A549 (cell line): ENCODE results near the gene ENTPD6. TPM values are rescaled to one million over a fixed set of nuclear protein-coding genes. Genes with fewer than 3 reads are reported as not detected.

Experiments used
- ATAC-seq, 2 experiments: fragments of 200-7000 bp in 1 of 2; fragments of >200 bp in 1 of 2; cut with Nextera tagmentation in 1 of 2; cut with Tn5 transposase in 1 of 2; 3 replicates each; pipeline versions ENCODE4 v1.8.0 to v1.9.1; 2018 to 2020; ENCODE audit warnings: mild to moderate bottlenecking in 1 of 2, moderate library complexity in 1 of 2
- CTCF ChIA-PET: fragments of 300-600 bp; sonication (Branson Sonifier 250); formaldehyde crosslinking; extraction: SDS; loops from one replicate; lab custom pipeline; 2021; ENCODE audit warnings: antibody characterized with exemption, inconsistent platforms; lab: Yijun Ruan, JAX
- POLR2A ChIA-PET: fragments of 350-600 bp; formaldehyde crosslinking; extraction: SDS; loops from one replicate; lab custom pipeline; 2021; ENCODE audit warnings: antibody characterized with exemption, inconsistent platforms; lab: Yijun Ruan, JAX
- DNase-seq, 2 experiments: peaks; one replicate each; pipeline versions ENCODE4 v3.0.0 to v3.0.0-alpha.2; 2011 to 2016; ENCODE audit warnings: low read depth in 1 of 2, low spot score in 1 of 2
- FAIRE-seq: peaks from 2 replicates; lab custom pipeline; 2011; peaks lifted over from hg19 to GRCh38; lab: Jason Lieb, UNC
- H3K27ac ChIP-seq, 2 experiments: fragments of >200 bp; sonication (Bioruptor Twin); formaldehyde crosslinking; 3 replicates each; pipeline ENCODE4 v1.5.1; 2016 to 2017
- H3K4me1 ChIP-seq: fragments of >200 bp; sonication (Bioruptor Twin); formaldehyde crosslinking; 3 replicates; pipeline ENCODE4 v1.6.1; 2016
- H3K4me2 ChIP-seq: fragments of >200 bp; sonication (Bioruptor Twin); formaldehyde crosslinking; 3 replicates; pipeline ENCODE4 v1.6.1; 2016
- H3K4me3 ChIP-seq: fragments of >200 bp; sonication (Bioruptor Twin); formaldehyde crosslinking; 3 replicates; pipeline ENCODE4 v1.5.1; 2016
- H3K9me3 ChIP-seq: fragments of >200 bp; sonication (Bioruptor Twin); formaldehyde crosslinking; 3 replicates; pipeline ENCODE4 v1.6.1; 2016
- BHLHE40 ChIP-seq: IDR thresholded peaks from 2 replicates; pipeline ENCODE4 v1.6.1; 2012; ENCODE audit warnings: low read depth, low read length, inconsistent platforms
- CBX2 ChIP-seq: fragments of 200-600 bp; sonication (generic); IDR thresholded peaks from 2 replicates; pipeline ENCODE4 v1.6.1; 2016; ENCODE audit warnings: low read depth, mild to moderate bottlenecking, borderline replicate concordance
- CEBPB ChIP-seq, 2 experiments: fragments of >200 bp in 1 of 2; sonication (Bioruptor Twin) in 1 of 2; formaldehyde crosslinking in 1 of 2; IDR thresholded peaks; 2 replicates each; pipeline ENCODE4 v1.6.1; 2012 to 2016
- ELK1 ChIP-seq: fragments of 150-350 bp; IDR thresholded peaks from 2 replicates; pipeline ENCODE4 v1.6.1; 2014; ENCODE audit warnings: low read depth, mild to moderate bottlenecking, low read length
- EP300 ChIP-seq, 2 experiments: fragments of >200 bp; sonication (Bioruptor Twin); formaldehyde crosslinking; IDR thresholded peaks; 2 replicates in 1 of 2; 3 replicates in 1 of 2; pipeline ENCODE4 v1.6.1; 2016 to 2017
- FOSL2 ChIP-seq, 2 experiments: fragments of 450-650 bp in 1 of 2; fragments of >200 bp in 1 of 2; sonication (Bioruptor Twin) in 1 of 2; formaldehyde crosslinking; IDR thresholded peaks; 2 replicates each; pipeline versions ENCODE4 v1.5.0 to v1.6.1; 2016 to 2020; ENCODE audit warnings: mild to moderate bottlenecking in 1 of 2, moderate library complexity in 1 of 2
- GATA3 ChIP-seq: IDR thresholded peaks from 2 replicates; pipeline ENCODE4 v1.6.1; 2012; ENCODE audit warnings: borderline replicate concordance
- HEYL ChIP-seq: fragments of 250-450 bp; sonication (Bioruptor Pico); IDR thresholded peaks from 2 replicates; pipeline ENCODE4 v1.8.0; 2021; ENCODE audit warnings: mild to moderate bottlenecking, moderate library complexity
- HMGXB4 ChIP-seq: fragments of 250-450 bp; sonication (Bioruptor Pico); IDR thresholded peaks from 2 replicates; pipeline ENCODE4 v1.5.0; 2021; ENCODE audit warnings: mild to moderate bottlenecking, moderate library complexity, borderline replicate concordance
- HOXA7 ChIP-seq: fragments of 250-450 bp; sonication (Bioruptor Pico); IDR thresholded peaks from 2 replicates; pipeline ENCODE4 v1.5.0; 2020; ENCODE audit warnings: mild to moderate bottlenecking, moderate library complexity
- JUN ChIP-seq, 2 experiments: fragments of >200 bp; sonication (Bioruptor Twin); formaldehyde crosslinking; IDR thresholded peaks; 2 replicates in 1 of 2; 3 replicates in 1 of 2; pipeline ENCODE4 v1.6.1; 2016 to 2017
- JUNB ChIP-seq: fragments of >200 bp; sonication (Bioruptor Twin); formaldehyde crosslinking; IDR thresholded peaks from 2 replicates; pipeline ENCODE4 v1.6.1; 2016
- KDM5A ChIP-seq: fragments of 200-600 bp; sonication (generic); IDR thresholded peaks from 2 replicates; pipeline ENCODE4 v1.6.1; 2016; ENCODE audit warnings: antibody characterized with exemption, mild to moderate bottlenecking
- MAZ ChIP-seq: fragments of 150-350 bp; IDR thresholded peaks from 2 replicates; pipeline ENCODE4 v1.6.1; 2014; ENCODE audit warnings: antibody characterized with exemption, low read depth, low read length, borderline replicate concordance
- MYC ChIP-seq: IDR thresholded peaks from 2 replicates; pipeline ENCODE4 v1.6.1; 2012; ENCODE audit warnings: mild to moderate bottlenecking, inconsistent platforms, low read length, improper control_type of control experiment, borderline replicate concordance
- NFE2L2 ChIP-seq: fragments of 150-350 bp; conservative IDR thresholded peaks from 2 replicates; pipeline ENCODE4 v1.6.1; 2014; ENCODE audit warnings: low read length
- POLR2AphosphoS2 ChIP-seq: conservative IDR thresholded peaks from 2 replicates; pipeline ENCODE4 v1.6.1; 2012; ENCODE audit warnings: low read length, improper control_type of control experiment, inconsistent platforms
- RARB ChIP-seq: fragments of 250-450 bp; sonication (Bioruptor Pico); IDR thresholded peaks from 2 replicates; pipeline ENCODE4 v1.8.0; 2021; ENCODE audit warnings: mild to moderate bottlenecking, moderate library complexity
- REST ChIP-seq: fragments of 200-600 bp; sonication (generic); IDR thresholded peaks from 2 replicates; pipeline ENCODE4 v1.6.1; 2016; ENCODE audit warnings: antibody characterized with exemption, mild to moderate bottlenecking, moderate library complexity
- SREBF2 ChIP-seq: fragments of 450-650 bp; IDR thresholded peaks from 2 replicates; pipeline ENCODE4 v1.6.1; 2014; ENCODE audit warnings: mild to moderate bottlenecking, moderate library complexity
- USF2 ChIP-seq: fragments of 450-650 bp; IDR thresholded peaks from 2 replicates; pipeline ENCODE4 v1.6.1; 2014; ENCODE audit warnings: antibody characterized with exemption
- WGBS: methylation state at CpG from one replicate; pipeline ENCODE4 v1.1.6; 2017; ENCODE audit errors: missing lambda C conversion rate; 5-methylcytosine and 5-hydroxymethylcytosine counted together
- polyA plus RNA-seq, 4 experiments: library from polyadenylated mRNA; depleted of rRNA in 3 of 4; stranded (reverse); fragments of >200 nt; fragmentation: RNase III in 1 of 4; extraction: RNeasy Plus Mini Kit Qiagen cat#74134 plus additional on column Dnase treatment in 1 of 4; gene quantifications; 2 replicates in 3 of 4; 3 replicates in 1 of 4; pipeline ENCODE4 v1.2.3, GENCODE V29; 2011 to 2017

Gene ENTPD6
- polyA plus RNA-seq, 2 of the 4 experiments (the other 2 are of a cell fraction), result 85.7 to 87.0 TPM

- H3K27ac ChIP-seq, result peak overlapping the region in 1 of 2 experiments; percentile 26; a peak in 3 of 6 replicates
- ChIA-PET CTCF (interaction anchor here (0.6 to 2.1 kb wide), 6 partner anchors 9 to 1236 kb away, joined by 3 to 10 read pairs (median 3); no protein-coding TSS in a partner anchor), POLR2A (no interaction called here)
- TF ChIP-seq GATA3 (no peak), FOSL2 (IDR thresholded peaks at IDR 0.05) (no peak), FOSL2 (CRISPR knock-in tag; IDR thresholded peaks at IDR 0.05) (peak; percentile 20; the same call in 1 of the 2 replicates)
- DNase-seq (no peak), ATAC-seq (no peak), FAIRE-seq (no peak)
- H3K9me3 ChIP-seq, result no peaks in the 10 kb centered on the region
- peak overlapping the region; percentile 26; the same call in 2 of the 3 replicates for H3K4me2 ChIP-seq
- H3K4me1 ChIP-seq, result peaks cover 34% of the 10 kb centered on the region
- no peak overlapping the region for H3K4me3 ChIP-seq
Measured at GRCh38 chr20:25173886-25174308, 21.6 kb upstream of the ENTPD6 start.

GRCh38 chr20:25176184-25176583, 19.3 kb upstream of the ENTPD6 start:
- no peak for FAIRE-seq
- ATAC-seq, result no peak
- POLR2A ChIA-PET, result no interaction called here
- Histone ChIP-seq H3K27ac (peak overlapping the region; percentile 65 to 74; a peak in 4 of 6 replicates), H3K4me3 (no peak overlapping the region), H3K4me2 (no peak overlapping the region), H3K4me1 (peaks cover 42% of the 10 kb centered on the region), H3K9me3 (no peaks in the 10 kb centered on the region)
- no peak for DNase-seq
- WGBS, result 81% methylated on average over 3 of the region's 3 CpGs
- CTCF ChIA-PET, result interaction anchor here (0.6 to 3.1 kb wide), 8 partner anchors 10 to 182 kb away, joined by 3 to 29 read pairs (median 4); no protein-coding TSS in a partner anchor
- TF ChIP-seq ELK1, result no peak
- no peak for TF ChIP-seq MAZ
- no peak for TF ChIP-seq SREBF2
- no peak for TF ChIP-seq KDM5A
- no peak for TF ChIP-seq CBX2
- TF ChIP-seq HOXA7 (CRISPR knock-in tag), result no peak
- no peak for TF ChIP-seq MYC
- TF ChIP-seq REST, result no peak
- no peak for TF ChIP-seq FOSL2 (IDR thresholded peaks at IDR 0.05)
- TF ChIP-seq FOSL2 (CRISPR knock-in tag; IDR thresholded peaks at IDR 0.05), result no peak
- TF ChIP-seq EP300 (IDR thresholded peaks at IDR 0.05), result no peak
- no peak for TF ChIP-seq BHLHE40
- TF ChIP-seq CEBPB (IDR thresholded peaks at IDR 0.05), result no peak
- no peak for TF ChIP-seq JUN (IDR thresholded peaks at IDR 0.05)
- TF ChIP-seq POLR2AphosphoS2, result no peak
- TF ChIP-seq HMGXB4, result no peak
- TF ChIP-seq HEYL (CRISPR knock-in tag), result no peak
- TF ChIP-seq JUNB, result no peak
- no peak for TF ChIP-seq USF2
- no peak for TF ChIP-seq NFE2L2
- no peak for TF ChIP-seq RARB (CRISPR knock-in tag)
